ENCODE measurements around the gene MYH14. TPM values are rescaled to one million over a fixed set of nuclear protein-coding genes. Genes with fewer than 3 reads are reported as not detected.

MYH14 gene
- total and polyA plus RNA-seq, 2 of the 8 experiments (the other 6 are each of a cell fraction or from before 2014, with no cell fraction given) = 17.3 to 28.6 TPM

- peak; percentile 38; the same call in 1 of the 2 replicates for TF ChIP-seq TAF1 (IDR thresholded peaks at IDR 0.05; ENCODE audit: low read depth, low read length)
- peak; percentile 45; the same call in 1 of the 2 replicates for TF ChIP-seq PHF8 (conservative IDR thresholded peaks at IDR 0.05; ENCODE audit: low read depth, low read length)
- no peak for TF ChIP-seq RNF2 (IDR thresholded peaks at IDR 0.05; ENCODE audit: borderline replicate concordance, low read depth, low read length, missing control alignments, poor library complexity, severe bottlenecking)
- TF ChIP-seq CREB1 (IDR thresholded peaks at IDR 0.05) = peak; percentile 68
- TF ChIP-seq MAX (IDR thresholded peaks at IDR 0.05) = peak; percentile 87
- TF ChIP-seq SP2 (IDR thresholded peaks at IDR 0.05; ENCODE audit: low read length) = no peak
- TF ChIP-seq JUND (IDR thresholded peaks at IDR 0.05; ENCODE audit: low read length) = no peak
- TF ChIP-seq ATF2 (IDR thresholded peaks at IDR 0.05; ENCODE audit: low read length) = no peak
- TF ChIP-seq RFX5 (IDR thresholded peaks at IDR 0.05; ENCODE audit: borderline replicate concordance, low read depth, low read length) = no peak
- TF ChIP-seq POLR2A (IDR thresholded peaks at IDR 0.05; ENCODE audit: control extremely low read depth in 1 of 2, low read depth in 2 of 2, low read length in 2 of 2) = 0 out of 3 replicates have a peak, but pooled peaks of 1 of the 2 experiments have one; percentile 43
Measured at GRCh38 chr19:50162988-50163387, 40.4 kb upstream of the MYH14 start, which contains the start of gene IZUMO2 (continued).
